ENCODE measurements around the gene TBX3.

GRCh38 chr12:114679452-114679875, 4.5 kb downstream of the TBX3 start:
- TF ChIP-seq CTCF (IDR thresholded peaks at IDR 0.05; ENCODE audit: low read length): no peak
- no peak for TF ChIP-seq EZH2phosphoT487 (IDR thresholded peaks at IDR 0.05; ENCODE audit: low read length)
- TF ChIP-seq EZH2 (optimal IDR thresholded peaks at IDR 0.05; ENCODE audit: low read depth, low read length): no peak

All from MM.1S (cell line).